ENCODE measurements around the gene NTSR1.
A peak's percentile ranks its signal among the peaks of the same experiment; 100 is the strongest.

NTSR1 gene

DNA sequence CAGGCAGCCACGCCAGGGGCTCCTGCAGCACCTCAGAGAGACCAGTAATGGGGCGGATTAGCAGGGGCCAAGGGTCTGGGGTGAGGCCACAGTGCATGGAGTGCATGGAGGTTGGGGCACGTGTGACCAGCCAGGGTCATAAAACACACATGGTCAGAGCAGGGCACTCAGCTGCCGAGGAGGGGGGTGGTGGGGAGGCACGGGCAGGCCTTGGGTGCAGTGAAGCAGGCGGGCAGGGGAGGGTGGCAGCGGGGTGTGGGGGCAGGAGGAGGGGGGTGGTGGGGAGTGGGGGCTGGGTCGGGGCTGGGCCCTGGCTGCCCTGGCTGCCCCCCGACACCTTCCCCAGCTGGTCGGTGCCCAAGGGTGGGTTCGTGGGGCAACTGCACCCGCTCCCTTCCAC is 23.7 kb upstream of the NTSR1 start:
- H3K4me3 ChIP-seq (ENCODE audit: insufficient read length, low read depth), result no peak overlapping the region
- TF ChIP-seq YY1 (IDR thresholded peaks at IDR 0.05; ENCODE audit: insufficient read depth, insufficient read length) (no peak), ZNF274 (IDR thresholded peaks at IDR 0.05; ENCODE audit: low read depth, low read length) (no peak), SUZ12 (IDR thresholded peaks at IDR 0.05; ENCODE audit: extremely low read depth, insufficient read depth, insufficient read length) (no peak)

GRCh38 chr20:62685781-62686555 is 22.7 kb upstream of the NTSR1 start:
- Histone ChIP-seq H3K27me3 (ENCODE audit: insufficient read depth, insufficient read length) (peaks cover 9% of the 10 kb centered on the region), H3K9ac (ENCODE audit: insufficient read length, low read depth) (peak overlapping the region; percentile 11), H3K9me3 (ENCODE audit: insufficient read depth, low read length) (no peaks in the 10 kb centered on the region), H3K36me3 (ENCODE audit: insufficient read depth, insufficient read length, low read length) (no peaks in the 10 kb centered on the region), H3K4me1 (ENCODE audit: insufficient read depth, insufficient read length) (peaks cover 18% of the 10 kb centered on the region), H3K4me3 (ENCODE audit: insufficient read length, low read depth) (peak overlapping the region; percentile 16)
- no peak for TF ChIP-seq YY1 (IDR thresholded peaks at IDR 0.05; ENCODE audit: insufficient read depth, insufficient read length)
- TF ChIP-seq SUZ12 (IDR thresholded peaks at IDR 0.05; ENCODE audit: extremely low read depth, insufficient read depth, insufficient read length), result no peak
- no peak for TF ChIP-seq ZNF274 (IDR thresholded peaks at IDR 0.05; ENCODE audit: low read depth, low read length)
- DNase-seq (ENCODE audit: low read depth, low spot score), result no peak

More for the DNA sequence above, 23.7 kb upstream of the NTSR1 start:
- peaks cover 18% of the 10 kb centered on the region for H3K4me1 ChIP-seq (ENCODE audit: insufficient read depth, insufficient read length)
- peaks cover 7% of the 10 kb centered on the region; the same call in 1 of the 2 replicates for H3K9me3 ChIP-seq (ENCODE audit: insufficient read depth, low read length)
- no peak overlapping the region for H3K9ac ChIP-seq (ENCODE audit: insufficient read length, low read depth)
- peaks cover 9% of the 10 kb centered on the region for H3K27me3 ChIP-seq (ENCODE audit: insufficient read depth, insufficient read length)
- no peak for DNase-seq (ENCODE audit: low read depth, low spot score)
- H3K36me3 ChIP-seq (ENCODE audit: insufficient read depth, insufficient read length, low read length), result no peaks in the 10 kb centered on the region

DNA sequence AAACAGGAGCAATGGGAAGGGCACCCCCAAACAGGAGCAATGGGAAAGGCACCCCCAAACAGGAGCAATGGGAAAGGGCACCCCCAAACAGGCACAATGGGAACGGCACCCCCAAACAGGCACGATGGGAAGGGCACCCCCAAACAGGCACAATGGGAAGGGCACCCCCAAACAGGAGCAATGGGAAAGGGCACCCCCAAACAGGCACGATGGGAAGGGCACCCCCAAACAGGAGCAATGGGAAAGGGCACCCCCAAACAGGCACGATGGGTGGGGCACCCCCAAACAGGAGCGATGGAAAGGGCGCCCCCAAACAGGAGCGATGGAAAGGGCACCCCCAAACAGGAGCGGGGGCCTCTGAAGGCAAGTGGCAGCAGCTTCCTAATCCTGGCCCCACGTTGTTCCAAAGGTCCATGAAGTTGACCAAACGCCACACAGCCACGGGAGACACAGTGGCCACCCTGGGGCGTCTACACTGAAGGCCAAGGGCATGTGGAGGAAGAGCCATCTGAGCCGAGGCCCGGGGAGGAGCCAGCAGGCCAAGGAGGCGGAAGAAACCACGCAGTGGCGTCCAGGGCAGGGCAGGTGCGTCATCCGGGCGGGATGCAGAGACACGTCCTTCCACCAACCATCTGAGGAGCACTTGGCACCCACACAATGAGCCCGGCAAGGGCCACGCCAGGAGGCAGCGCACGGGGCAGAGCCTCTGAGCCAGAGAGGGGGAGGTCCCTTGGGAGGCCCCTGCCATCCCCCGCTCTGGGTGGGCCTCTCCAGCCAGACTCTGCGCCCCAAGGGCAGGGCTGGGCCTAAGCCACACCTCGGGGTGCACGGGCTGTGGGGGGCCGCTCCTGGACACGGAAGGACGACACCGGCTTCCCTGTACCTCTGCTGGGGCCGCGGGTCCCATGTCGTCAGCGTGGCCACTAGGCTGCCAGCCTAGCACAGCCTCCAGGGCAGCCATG is 21.5 kb upstream of the NTSR1 start:
- H3K27me3 ChIP-seq (ENCODE audit: insufficient read depth, insufficient read length), result peaks cover 9% of the 10 kb centered on the region
- H3K4me3 ChIP-seq (ENCODE audit: insufficient read length, low read depth), result no peak overlapping the region
- no peaks in the 10 kb centered on the region for H3K36me3 ChIP-seq (ENCODE audit: insufficient read depth, insufficient read length, low read length)
- no peak for DNase-seq (ENCODE audit: low read depth, low spot score)
- no peaks in the 10 kb centered on the region for H3K9me3 ChIP-seq (ENCODE audit: insufficient read depth, low read length)
- H3K4me1 ChIP-seq (ENCODE audit: insufficient read depth, insufficient read length), result peaks cover 18% of the 10 kb centered on the region
- no peak overlapping the region for H3K9ac ChIP-seq (ENCODE audit: insufficient read length, low read depth)
- TF ChIP-seq YY1 (IDR thresholded peaks at IDR 0.05; ENCODE audit: insufficient read depth, insufficient read length) (no peak), ZNF274 (IDR thresholded peaks at IDR 0.05; ENCODE audit: low read depth, low read length) (no peak), SUZ12 (IDR thresholded peaks at IDR 0.05; ENCODE audit: extremely low read depth, insufficient read depth, insufficient read length) (no peak)

- H3K27me3 ChIP-seq (ENCODE audit: insufficient read depth, insufficient read length), result peaks cover 5% of the 10 kb centered on the region
- TF ChIP-seq ZNF274 (IDR thresholded peaks at IDR 0.05; ENCODE audit: low read depth, low read length), result no peak
- no peak for TF ChIP-seq SUZ12 (IDR thresholded peaks at IDR 0.05; ENCODE audit: extremely low read depth, insufficient read depth, insufficient read length)
- TF ChIP-seq YY1 (IDR thresholded peaks at IDR 0.05; ENCODE audit: insufficient read depth, insufficient read length), result no peak
- H3K4me3 ChIP-seq (ENCODE audit: insufficient read length, low read depth), result no peak overlapping the region
- no peaks in the 10 kb centered on the region for H3K9me3 ChIP-seq (ENCODE audit: insufficient read depth, low read length)
- no peak overlapping the region for H3K9ac ChIP-seq (ENCODE audit: insufficient read length, low read depth)
- DNase-seq (ENCODE audit: low read depth, low spot score), result no peak
- peaks cover 18% of the 10 kb centered on the region for H3K4me1 ChIP-seq (ENCODE audit: insufficient read depth, insufficient read length)
- H3K36me3 ChIP-seq (ENCODE audit: insufficient read depth, insufficient read length, low read length), result no peaks in the 10 kb centered on the region
Observed at GRCh38 chr20:62688083-62688482, 20.6 kb upstream of the NTSR1 start.

DNA sequence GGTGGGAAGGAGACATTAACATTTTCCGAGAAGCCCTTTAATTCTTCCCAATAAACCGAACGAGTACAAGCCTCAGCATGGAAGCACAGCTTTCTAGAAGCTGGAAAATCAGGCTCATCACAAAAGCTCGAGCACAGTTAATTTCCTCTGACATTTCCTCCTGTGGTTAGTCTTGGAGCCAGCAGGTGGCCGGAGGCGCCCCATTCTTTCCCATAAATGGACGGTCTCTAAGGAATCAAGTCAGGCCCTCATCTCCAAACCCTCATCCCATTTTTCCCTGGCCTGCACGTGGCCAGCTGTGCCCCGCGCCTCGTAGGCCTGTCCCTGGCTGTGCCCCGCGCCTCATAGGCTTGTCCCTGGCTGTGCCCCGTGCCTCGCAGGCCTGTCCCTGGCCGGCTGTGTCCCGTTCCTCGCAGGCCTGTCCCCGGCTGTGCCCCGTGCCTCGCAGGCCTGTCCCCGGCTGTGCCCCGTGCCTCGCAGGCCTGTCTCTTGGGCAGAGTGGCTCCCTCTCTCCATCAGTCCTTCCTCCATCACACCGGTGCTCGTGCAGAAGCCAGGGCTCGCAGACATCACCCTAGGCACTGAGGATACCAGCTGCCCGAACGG is 19.7 kb upstream of the NTSR1 start:
- H3K4me3 ChIP-seq (ENCODE audit: insufficient read length, low read depth), result no peak overlapping the region
- H3K4me1 ChIP-seq (ENCODE audit: insufficient read depth, insufficient read length), result peaks cover 18% of the 10 kb centered on the region
- H3K9ac ChIP-seq (ENCODE audit: insufficient read length, low read depth), result no peak overlapping the region
- H3K9me3 ChIP-seq (ENCODE audit: insufficient read depth, low read length), result no peaks in the 10 kb centered on the region
- TF ChIP-seq ZNF274 (IDR thresholded peaks at IDR 0.05; ENCODE audit: low read depth, low read length), result no peak
- no peak for TF ChIP-seq YY1 (IDR thresholded peaks at IDR 0.05; ENCODE audit: insufficient read depth, insufficient read length)
- TF ChIP-seq SUZ12 (IDR thresholded peaks at IDR 0.05; ENCODE audit: extremely low read depth, insufficient read depth, insufficient read length), result no peak
- no peaks in the 10 kb centered on the region for H3K27me3 ChIP-seq (ENCODE audit: insufficient read depth, insufficient read length)
- DNase-seq (ENCODE audit: low read depth, low spot score), result no peak
- no peaks in the 10 kb centered on the region for H3K36me3 ChIP-seq (ENCODE audit: insufficient read depth, insufficient read length, low read length)

DNA sequence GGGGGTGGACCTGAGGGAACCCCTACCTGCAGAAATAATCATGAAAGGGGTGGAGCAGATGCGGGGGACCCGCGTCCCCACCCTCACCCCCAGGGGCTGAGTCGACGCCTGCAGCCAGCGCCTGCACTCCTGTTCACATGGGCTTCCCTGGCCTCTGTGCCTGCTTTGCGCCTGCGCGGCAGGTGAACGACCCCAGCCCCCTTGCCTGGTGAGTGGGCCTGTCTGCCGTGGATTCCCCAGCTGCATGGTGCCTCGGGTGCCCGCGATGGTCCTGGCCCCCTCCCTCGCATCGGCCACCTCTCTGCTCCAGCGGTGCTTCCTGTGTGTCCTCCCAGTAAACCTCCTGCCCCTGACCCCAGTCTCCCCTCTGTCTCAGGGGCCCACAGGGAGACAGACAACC is 18.8 kb upstream of the NTSR1 start:
- Histone ChIP-seq H3K9ac (ENCODE audit: insufficient read length, low read depth) (no peak overlapping the region), H3K4me1 (ENCODE audit: insufficient read depth, insufficient read length) (peaks cover 12% of the 10 kb centered on the region), H3K4me3 (ENCODE audit: insufficient read length, low read depth) (no peak overlapping the region), H3K36me3 (ENCODE audit: insufficient read depth, insufficient read length, low read length) (no peaks in the 10 kb centered on the region), H3K9me3 (ENCODE audit: insufficient read depth, low read length) (no peaks in the 10 kb centered on the region), H3K27me3 (ENCODE audit: insufficient read depth, insufficient read length) (no peaks in the 10 kb centered on the region)
- no peak for TF ChIP-seq SUZ12 (IDR thresholded peaks at IDR 0.05; ENCODE audit: extremely low read depth, insufficient read depth, insufficient read length)
- no peak for TF ChIP-seq YY1 (IDR thresholded peaks at IDR 0.05; ENCODE audit: insufficient read depth, insufficient read length)
- TF ChIP-seq ZNF274 (IDR thresholded peaks at IDR 0.05; ENCODE audit: low read depth, low read length), result no peak
- DNase-seq (ENCODE audit: low read depth, low spot score), result no peak

Measured in NT2/D1 (cell line).